K562 (cell line): Measurements from ENCODE around the gene ARMC2. TPM values are rescaled to one million over a fixed set of nuclear protein-coding genes. Genes with fewer than 3 reads are reported as not detected.

Experiments used
- ATAC-seq: fragments of 200-7000 bp; cut with Tn5 transposase; 3 replicates; pipeline ENCODE4 v1.9.1; 2020; ENCODE audit warnings: moderate library complexity
- BruUV-seq: library from RNA; stranded (reverse); fragments of 400-500 nt; replicated peaks from 2 replicates; lab custom pipeline; 2021; lab: Mats Ljungman, UMichigan
- CTCF ChIA-PET: fragments of 300-600 bp; formaldehyde crosslinking; extraction: SDS; loops from one replicate; lab custom pipeline; 2021; ENCODE audit warnings: low intra/inter-chr PET ratio; lab: Yijun Ruan, JAX
- POLR2A ChIA-PET: fragments of 300-600, 350-650 bp; sonication (Branson Sonifier 250); formaldehyde crosslinking; extraction: SDS; loops from one replicate; lab custom pipeline; 2021; ENCODE audit warnings: antibody characterized with exemption, inconsistent platforms; lab: Yijun Ruan, JAX
- DNase-seq, 4 experiments: peaks; one replicate each; pipeline versions ENCODE4 v3.0.0 to v3.0.0-alpha.2; 2011 to 2018; ENCODE audit warnings: low spot score in 3 of 4, mixed read lengths in 3 of 4; ENCODE audit errors: extremely low read depth in 1 of 4
- FAIRE-seq: peaks from 2 replicates; lab custom pipeline; 2011; peaks lifted over from hg19 to GRCh38; lab: Jason Lieb, UNC
- H2AFZ ChIP-seq: 2 replicates; pipeline ENCODE4 v1.6.0; 2011; ENCODE audit warnings: low read depth, low read length, control low read depth, inconsistent platforms
- H3K27ac ChIP-seq: fragments of 200-600 bp; 3 replicates; pipeline ENCODE4 v1.8.0; 2011; ENCODE audit warnings: low read depth, mild to moderate bottlenecking, control low read depth, inconsistent platforms, low read length, moderate library complexity, mixed read lengths; ENCODE audit errors: extremely low read depth
- H3K27me3 ChIP-seq, 2 experiments: fragments of 300-600 bp in 1 of 2; 2 replicates in 1 of 2; 3 replicates in 1 of 2; pipeline versions ENCODE4 v1.6.0 to v1.8.0; 2011; ENCODE audit warnings: inconsistent platforms in 2 of 2, low read length in 2 of 2, mild to moderate bottlenecking in 1 of 2, mixed read lengths in 1 of 2, moderate library complexity in 1 of 2; ENCODE audit not compliant: control insufficient read depth in 2 of 2, insufficient read depth in 2 of 2
- H3K36me3 ChIP-seq: fragments of 300-600 bp; 3 replicates; pipeline ENCODE4 v1.8.0; 2011; ENCODE audit warnings: mild to moderate bottlenecking, low read length, inconsistent platforms; ENCODE audit not compliant: control insufficient read depth, insufficient read depth
- H3K4me1 ChIP-seq, 2 experiments: fragments of 200-600 bp in 1 of 2; replicated peaks in 1 of 2; 2 replicates in 1 of 2; 3 replicates in 1 of 2; pipeline versions ENCODE4 v1.5.1 to v1.8.0; 2011; ENCODE audit warnings: inconsistent platforms in 2 of 2, low read length in 2 of 2, mild to moderate bottlenecking in 1 of 2, mixed read lengths in 1 of 2, moderate library complexity in 1 of 2; ENCODE audit not compliant: control insufficient read depth in 2 of 2, insufficient read depth in 2 of 2
- H3K4me2 ChIP-seq: 2 replicates; pipeline ENCODE4 v1.6.1; 2011; ENCODE audit warnings: low read length, control low read depth, inconsistent platforms, mixed read lengths; ENCODE audit not compliant: insufficient read depth
- H3K4me3 ChIP-seq: fragments of 200-600 bp; sonication (generic), shearing (Covaris generic); 2 replicates; pipeline ENCODE4 v1.5.1; 2016; ENCODE audit warnings: control low read depth, inconsistent platforms
- H3K79me2 ChIP-seq: fragments of 200-600 bp; 3 replicates; pipeline ENCODE4 v1.8.0; 2011; ENCODE audit warnings: low read length, inconsistent platforms; ENCODE audit not compliant: control insufficient read depth, insufficient read depth
- H3K9ac ChIP-seq, 2 experiments: 2 replicates each; pipeline versions ENCODE4 v1.6.0 to v1.6.1; 2011; ENCODE audit warnings: low read depth in 2 of 2, low read length in 2 of 2, control low read depth in 1 of 2, inconsistent platforms in 1 of 2, mild to moderate bottlenecking in 1 of 2, mixed read lengths in 1 of 2; ENCODE audit not compliant: insufficient read depth in 1 of 2
- H3K9me1 ChIP-seq: one replicate; pipeline ENCODE4 v1.6.0; 2011; ENCODE audit warnings: inconsistent platforms, mild to moderate bottlenecking, low read length, moderate library complexity; ENCODE audit not compliant: control insufficient read depth, insufficient read depth
- H3K9me3 ChIP-seq: replicated peaks from 2 replicates; pipeline ENCODE4 v1.5.1; 2011; ENCODE audit warnings: low read depth, low read length, inconsistent platforms; ENCODE audit not compliant: control insufficient read depth, insufficient read depth
- H4K20me1 ChIP-seq: replicated peaks from 2 replicates; pipeline ENCODE4 v1.6.1; 2011; ENCODE audit warnings: low read length, inconsistent platforms, mixed read lengths; ENCODE audit not compliant: control insufficient read depth, insufficient read depth
- EP300 ChIP-seq: IDR thresholded peaks from 2 replicates; pipeline ENCODE4 v1.6.1; 2012; ENCODE audit warnings: low read length, improper control_type of control experiment
- EWSR1 ChIP-seq: fragments of 450-650 bp; IDR thresholded peaks from 2 replicates; pipeline ENCODE4 v1.6.1; 2018; ENCODE audit warnings: borderline replicate concordance, mild to moderate bottlenecking, low read depth, moderate library complexity; ENCODE audit not compliant: partially characterized antibody
- HMG20A ChIP-seq: fragments of 450-650 bp; formaldehyde crosslinking; conservative IDR thresholded peaks from 2 replicates; pipeline ENCODE4 v1.4.0; 2020; ENCODE audit warnings: mild to moderate bottlenecking, mixed read lengths
- KAT7 ChIP-seq: sonication (generic); formaldehyde crosslinking; IDR thresholded peaks from 2 replicates; pipeline ENCODE4 v1.8.0; 2022; ENCODE audit warnings: missing genetic modification reagents, mild to moderate bottlenecking, borderline replicate concordance
- MECOM ChIP-seq: fragments of 250-450 bp; sonication (Bioruptor Pico); IDR thresholded peaks from 2 replicates; pipeline ENCODE4 v1.8.0; 2022; ENCODE audit warnings: inconsistent platforms
- RUNX1 ChIP-seq: sonication (generic); IDR thresholded peaks from 2 replicates; pipeline ENCODE4 v1.6.1; 2016; ENCODE audit warnings: antibody characterized with exemption, low read depth
- SAP30 ChIP-seq: fragments of 200-600 bp; sonication (generic); IDR thresholded peaks from 2 replicates; pipeline ENCODE4 v1.6.1; 2012; ENCODE audit warnings: borderline replicate concordance, low read depth, mild to moderate bottlenecking, moderate library complexity, low read length, control low read depth, inconsistent platforms; ENCODE audit not compliant: insufficient read depth, poor library complexity, severe bottlenecking
- SIN3A ChIP-seq, 2 experiments: fragments of 150-350 bp in 1 of 2; IDR thresholded peaks; 2 replicates each; pipeline ENCODE4 v1.6.1; 2011 to 2016; ENCODE audit warnings: borderline replicate concordance in 2 of 2, low read depth in 2 of 2, low read length in 2 of 2, mild to moderate bottlenecking in 2 of 2, moderate library complexity in 2 of 2; ENCODE audit not compliant: control insufficient read depth in 1 of 2
- ZNF695 ChIP-seq: fragments of 450-650 bp; formaldehyde crosslinking; IDR thresholded peaks from 2 replicates; pipeline ENCODE4 v1.4.0; 2020; ENCODE audit warnings: mild to moderate bottlenecking, moderate library complexity
- WGBS: fragments of 100-300 bp; shearing (Covaris generic); methylation state at CpG from one replicate; pipeline ENCODE4 v1.1.6; 2016; ENCODE audit warnings: low coverage, mixed read lengths; ENCODE audit not compliant: insufficient coverage; ENCODE audit errors: missing lambda C conversion rate; 5-methylcytosine and 5-hydroxymethylcytosine counted together
- in situ Hi-C: fragments of 300-500 bp; cut with MboI; formaldehyde crosslinking; loops from 4 replicates; pipeline ENCODE4 v1.15.0; 2018; ENCODE audit warnings: inconsistent platforms, mixed read lengths
- intact Hi-C: fragments of 100-400 bp; cut with micrococcal nuclease; formaldehyde crosslinking; loops from 2 replicates; pipeline ENCODE4 v1.14.2; 2022
- polyA plus RNA-seq, 8 experiments: library from polyadenylated mRNA; depleted of rRNA in 4 of 8; stranded (reverse) in 5 of 8; unstranded in 3 of 8; fragments of >200 nt; fragmentation: Nextera tagmentation in 2 of 8; fragmentation: Illumina TruSeq in 1 of 8; extraction: Ambion mirVana in 2 of 8; extraction: Trizol in 1 of 8; gene quantifications; 2 replicates each; pipeline versions ENCODE4 v1.2.1 to v1.2.3, GENCODE V29; 2011 to 2014; ENCODE audit warnings: inconsistent platforms in 1 of 8, missing spikeins in 1 of 8
- total RNA-seq, 7 experiments: library from RNA; depleted of rRNA in 6 of 7; stranded (reverse); fragments of >200 nt in 6 of 7; fragmentation: Illumina TruSeq in 2 of 7; extraction: Trizol in 2 of 7; gene quantifications; 2 replicates each; pipeline versions ENCODE4 v1.2.1 to v1.2.3, GENCODE V29; 2011 to 2021; ENCODE audit warnings: low replicate concordance in 1 of 7
- TF ChIP-seq, protein P1 (sequence below): fragments of 450-650 bp; IDR thresholded peaks from 2 replicates; pipeline ENCODE4 v1.6.1; 2017; ENCODE audit warnings: antibody characterized with exemption
- TF ChIP-seq, protein P2 (sequence below): fragments of 250-450 bp; sonication (Bioruptor Pico); IDR thresholded peaks from 2 replicates; pipeline ENCODE4 v1.8.0; 2022; ENCODE audit warnings: moderate library complexity, mild to moderate bottlenecking, inconsistent platforms
- TF ChIP-seq, protein P3 (sequence below): sonication (generic); formaldehyde crosslinking; IDR thresholded peaks from 2 replicates; pipeline ENCODE4 v1.8.0; 2022; ENCODE audit warnings: mild to moderate bottlenecking, low read depth, missing genetic modification reagents
- TF ChIP-seq, protein P4 (sequence below): sonication (generic); formaldehyde crosslinking; IDR thresholded peaks from 2 replicates; pipeline ENCODE4 v1.8.1; 2022; ENCODE audit warnings: missing genetic modification reagents

Gene ARMC2
- total and polyA plus RNA-seq, 9 of the 15 experiments (the other 6 are each of a cell fraction or from before 2014, with no cell fraction given), result 0.14 to 3.0 (median 0.82) TPM

DNA sequence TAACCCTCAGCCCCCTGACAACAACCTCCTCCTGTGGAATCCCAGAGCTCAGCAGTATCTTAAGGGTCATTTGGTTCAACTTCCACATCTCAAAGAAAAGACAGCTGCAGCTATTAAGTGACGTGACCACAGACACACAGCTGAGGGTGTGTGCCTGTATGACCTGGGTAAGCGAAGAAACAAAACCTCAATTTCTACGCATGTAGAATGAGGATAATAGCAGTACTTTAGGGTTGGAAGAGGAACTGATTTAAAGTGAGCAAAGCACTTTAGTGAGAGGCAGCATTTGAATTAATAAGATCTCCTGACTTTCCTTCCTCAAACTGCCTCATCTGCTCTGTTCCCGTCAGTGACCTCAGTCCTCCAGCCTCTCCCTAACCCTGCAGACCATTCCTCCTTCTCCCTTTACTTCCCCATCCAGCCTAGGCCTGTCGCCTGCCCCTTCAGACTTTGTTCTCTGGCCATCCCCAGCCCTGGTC, 6.8 kb upstream of the ARMC2 start:
- Histone ChIP-seq H3K36me3 (no peaks in the 10 kb centered on the region), H3K4me3 (no peak overlapping the region), H4K20me1 (no peaks in the 10 kb centered on the region), H3K9ac (no peak overlapping the region), H3K27me3 (peaks cover 9 to 35% of the 10 kb centered on the region in 2 experiments; a peak in 3 of 5 replicates), H3K9me1 (no peaks in the 10 kb centered on the region), H3K4me1 (peaks cover 0 to 9% of the 10 kb centered on the region in 2 experiments; a peak in 4 of 5 replicates), H3K27ac (no peak overlapping the region), H3K9me3 (no peaks in the 10 kb centered on the region), H3K4me2 (no peak overlapping the region), H2AFZ (no peak overlapping the region), H3K79me2 (no peaks in the 10 kb centered on the region)
- no peak for TF ChIP-seq SIN3A (IDR thresholded peaks at IDR 0.05; ENCODE audit: borderline replicate concordance in 2 of 2, control insufficient read depth in 1 of 2, low read depth in 2 of 2, low read length in 2 of 2)
- no peak for TF ChIP-seq KAT7 (CRISPR knock-in tag)
- TF ChIP-seq, protein P1, sequence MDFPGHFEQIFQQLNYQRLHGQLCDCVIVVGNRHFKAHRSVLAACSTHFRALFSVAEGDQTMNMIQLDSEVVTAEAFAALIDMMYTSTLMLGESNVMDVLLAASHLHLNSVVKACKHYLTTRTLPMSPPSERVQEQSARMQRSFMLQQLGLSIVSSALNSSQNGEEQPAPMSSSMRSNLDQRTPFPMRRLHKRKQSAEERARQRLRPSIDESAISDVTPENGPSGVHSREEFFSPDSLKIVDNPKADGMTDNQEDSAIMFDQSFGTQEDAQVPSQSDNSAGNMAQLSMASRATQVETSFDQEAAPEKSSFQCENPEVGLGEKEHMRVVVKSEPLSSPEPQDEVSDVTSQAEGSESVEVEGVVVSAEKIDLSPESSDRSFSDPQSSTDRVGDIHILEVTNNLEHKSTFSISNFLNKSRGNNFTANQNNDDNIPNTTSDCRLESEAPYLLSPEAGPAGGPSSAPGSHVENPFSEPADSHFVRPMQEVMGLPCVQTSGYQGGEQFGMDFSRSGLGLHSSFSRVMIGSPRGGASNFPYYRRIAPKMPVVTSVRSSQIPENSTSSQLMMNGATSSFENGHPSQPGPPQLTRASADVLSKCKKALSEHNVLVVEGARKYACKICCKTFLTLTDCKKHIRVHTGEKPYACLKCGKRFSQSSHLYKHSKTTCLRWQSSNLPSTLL, result no peak
- no peak for TF ChIP-seq RUNX1
- no peak for TF ChIP-seq EP300
- no peak for TF ChIP-seq ZNF695 (CRISPR knock-in tag)
- TF ChIP-seq, protein P2, sequence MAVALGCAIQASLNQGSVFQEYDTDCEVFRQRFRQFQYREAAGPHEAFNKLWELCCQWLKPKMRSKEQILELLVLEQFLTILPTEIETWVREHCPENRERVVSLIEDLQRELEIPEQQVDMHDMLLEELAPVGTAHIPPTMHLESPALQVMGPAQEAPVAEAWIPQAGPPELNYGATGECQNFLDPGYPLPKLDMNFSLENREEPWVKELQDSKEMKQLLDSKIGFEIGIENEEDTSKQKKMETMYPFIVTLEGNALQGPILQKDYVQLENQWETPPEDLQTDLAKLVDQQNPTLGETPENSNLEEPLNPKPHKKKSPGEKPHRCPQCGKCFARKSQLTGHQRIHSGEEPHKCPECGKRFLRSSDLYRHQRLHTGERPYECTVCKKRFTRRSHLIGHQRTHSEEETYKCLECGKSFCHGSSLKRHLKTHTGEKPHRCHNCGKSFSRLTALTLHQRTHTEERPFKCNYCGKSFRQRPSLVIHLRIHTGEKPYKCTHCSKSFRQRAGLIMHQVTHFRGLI, result no peak
- no peak for TF ChIP-seq SAP30
- TF ChIP-seq, protein P3, sequence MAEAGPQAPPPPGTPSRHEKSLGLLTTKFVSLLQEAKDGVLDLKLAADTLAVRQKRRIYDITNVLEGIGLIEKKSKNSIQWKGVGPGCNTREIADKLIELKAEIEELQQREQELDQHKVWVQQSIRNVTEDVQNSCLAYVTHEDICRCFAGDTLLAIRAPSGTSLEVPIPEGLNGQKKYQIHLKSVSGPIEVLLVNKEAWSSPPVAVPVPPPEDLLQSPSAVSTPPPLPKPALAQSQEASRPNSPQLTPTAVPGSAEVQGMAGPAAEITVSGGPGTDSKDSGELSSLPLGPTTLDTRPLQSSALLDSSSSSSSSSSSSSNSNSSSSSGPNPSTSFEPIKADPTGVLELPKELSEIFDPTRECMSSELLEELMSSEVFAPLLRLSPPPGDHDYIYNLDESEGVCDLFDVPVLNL (CRISPR knock-in tag), result no peak
- TF ChIP-seq, protein P4, sequence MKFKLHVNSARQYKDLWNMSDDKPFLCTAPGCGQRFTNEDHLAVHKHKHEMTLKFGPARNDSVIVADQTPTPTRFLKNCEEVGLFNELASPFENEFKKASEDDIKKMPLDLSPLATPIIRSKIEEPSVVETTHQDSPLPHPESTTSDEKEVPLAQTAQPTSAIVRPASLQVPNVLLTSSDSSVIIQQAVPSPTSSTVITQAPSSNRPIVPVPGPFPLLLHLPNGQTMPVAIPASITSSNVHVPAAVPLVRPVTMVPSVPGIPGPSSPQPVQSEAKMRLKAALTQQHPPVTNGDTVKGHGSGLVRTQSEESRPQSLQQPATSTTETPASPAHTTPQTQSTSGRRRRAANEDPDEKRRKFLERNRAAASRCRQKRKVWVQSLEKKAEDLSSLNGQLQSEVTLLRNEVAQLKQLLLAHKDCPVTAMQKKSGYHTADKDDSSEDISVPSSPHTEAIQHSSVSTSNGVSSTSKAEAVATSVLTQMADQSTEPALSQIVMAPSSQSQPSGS (CRISPR knock-in tag), result no peak
- TF ChIP-seq EWSR1, result no peak
- no peak for TF ChIP-seq MECOM (CRISPR knock-in tag)
- TF ChIP-seq HMG20A (CRISPR knock-in tag), result no peak
- ATAC-seq, result no peak
- FAIRE-seq, result no peak
- BruUV-seq, result no TSS peak
- CTCF ChIA-PET, result no interaction called here
- POLR2A ChIA-PET, result no interaction called here
- intact Hi-C loops, result no loop called here
- WGBS, result 9% methylated on average over 5 of the region's 5 CpGs
- in situ Hi-C loops, result no loop called here
- DNase-seq, result no peak
